PC-9 (cell line): ENCODE measurements around the gene TGIF1. TPM values are rescaled to one million over a fixed set of nuclear protein-coding genes. Genes with fewer than 3 reads are reported as not detected.

Experiments
- BruUV-seq: library from RNA; stranded (reverse); fragments of 400-500 nt; replicated peaks from 2 replicates; lab custom pipeline; 2021; lab: Mats Ljungman, UMichigan
- CTCF ChIA-PET: fragments of 300-600 bp; sonication (Branson Sonifier 250); formaldehyde crosslinking; loops from one replicate; lab custom pipeline; 2022; ENCODE audit warnings: antibody characterized with exemption; lab: Charles Lee
- POLR2A ChIA-PET: fragments of 300-600 bp; sonication (Branson Sonifier 250); formaldehyde crosslinking; loops from one replicate; lab custom pipeline; 2022; ENCODE audit warnings: antibody characterized with exemption; ENCODE audit not compliant: unreplicated experiment; lab: Charles Lee
- DNase-seq, 2 experiments: peaks; one replicate each; pipeline versions ENCODE4 v3.0.0 to v3.0.0-alpha.2; 2015 to 2022; ENCODE audit warnings: mixed read lengths in 1 of 2
- H2AFZ ChIP-seq: fragments of 200-600 bp; sonication (generic); 2 replicates; pipeline ENCODE4 v1.8.1; 2017; ENCODE audit warnings: antibody characterized with exemption
- H3F3A ChIP-seq: fragments of 200-600 bp; sonication (generic); 2 replicates; pipeline ENCODE4 v1.8.1; 2017; ENCODE audit warnings: antibody characterized with exemption, mild to moderate bottlenecking, low read depth; ENCODE audit not compliant: insufficient read depth
- H3K27ac ChIP-seq: fragments of 200-600 bp; sonication (generic); 2 replicates; pipeline ENCODE4 v1.6.1; 2016; ENCODE audit warnings: mixed run types
- H3K27me3 ChIP-seq: fragments of 200-600 bp; sonication (generic); 2 replicates; pipeline ENCODE4 v1.6.1; 2016; ENCODE audit warnings: low read depth, mixed run types; ENCODE audit not compliant: insufficient read depth
- H3K36me3 ChIP-seq: fragments of 200-600 bp; sonication (generic); 2 replicates; pipeline ENCODE4 v1.6.1; 2016; ENCODE audit warnings: low read depth, mixed run types
- H3K4me1 ChIP-seq: fragments of 200-600 bp; sonication (generic); replicated peaks from 2 replicates; pipeline ENCODE4 v1.6.1; 2016; ENCODE audit warnings: mixed run types; ENCODE audit not compliant: insufficient read depth
- H3K4me2 ChIP-seq: fragments of 200-600 bp; sonication (generic); 2 replicates; pipeline ENCODE4 v1.6.1; 2017; ENCODE audit warnings: mixed run types
- H3K4me3 ChIP-seq: fragments of 200-600 bp; sonication (generic); 2 replicates; pipeline ENCODE4 v1.6.1; 2016; ENCODE audit warnings: mixed run types
- H3K79me2 ChIP-seq: fragments of 200-600 bp; sonication (generic); 2 replicates; pipeline ENCODE4 v1.6.1; 2017; ENCODE audit warnings: low read depth, mixed run types
- H3K9me2 ChIP-seq: fragments of 200-600 bp; sonication (generic); 2 replicates; pipeline ENCODE4 v1.8.1; 2017; ENCODE audit warnings: mild to moderate bottlenecking; ENCODE audit not compliant: insufficient read depth
- H3K9me3 ChIP-seq: fragments of 200-600 bp; sonication (generic); 2 replicates; pipeline ENCODE4 v1.8.1; 2016; ENCODE audit warnings: low read depth; ENCODE audit not compliant: insufficient read depth
- H4K20me1 ChIP-seq: fragments of 200-600 bp; sonication (generic); 2 replicates; pipeline ENCODE4 v1.8.1; 2017; ENCODE audit not compliant: insufficient read depth
- CTCF ChIP-seq: fragments of 200-600 bp; sonication (generic); conservative IDR thresholded peaks from 2 replicates; pipeline ENCODE4 v1.6.1; 2017; ENCODE audit warnings: mixed run types, antibody characterized with exemption, mild to moderate bottlenecking, moderate library complexity
- EZH2 ChIP-seq: fragments of 200-600 bp; sonication (generic); IDR thresholded peaks from 2 replicates; pipeline ENCODE4 v1.8.0; 2017; ENCODE audit warnings: antibody characterized with exemption, low read depth
- intact Hi-C: fragments of 100-400 bp; cut with micrococcal nuclease; formaldehyde crosslinking; loops from one replicate; pipeline ENCODE4 v1.10.0; 2022; ENCODE audit not compliant: unreplicated experiment
- total RNA-seq: library from RNA; stranded (reverse); gene quantifications from 2 replicates; pipeline ENCODE4 v1.2.3, GENCODE V29; 2021

The TGIF1 gene
- total RNA-seq, 1 experiment from 2014 or later = 203 TPM

- BruUV-seq = no TSS peak
- ChIA-PET CTCF (interaction anchor here (0.6 to 2.4 kb wide), 6 partner anchors 43 to 172 kb away, joined by 3 to 31 read pairs (median 6); no protein-coding TSS in a partner anchor), POLR2A (interaction anchor here (0.5 to 1.3 kb wide), 7 partner anchors 15 to 340 kb away, joined by 3 to 12 read pairs (median 8); no protein-coding TSS in a partner anchor)
- intact Hi-C loops = loop anchor here (1.0 to 5.0 kb wide), 5 partner anchors 132 to 318 kb away; no protein-coding TSS in a partner anchor
- Histone ChIP-seq H3K4me1 (peaks cover 49% of the 10 kb centered on the region), H3K4me2 (peak overlapping the region; percentile 84), H3K9me2 (no peaks in the 10 kb centered on the region), H3K9me3 (no peaks in the 10 kb centered on the region), H2AFZ (no peak overlapping the region), H3K27me3 (no peaks in the 10 kb centered on the region; the same call in 1 of the 2 replicates), H3K4me3 (peak overlapping the region; percentile 83), H3F3A (peaks cover 76% of the 10 kb centered on the region), H3K27ac (peak overlapping the region; percentile 96), H3K36me3 (peaks cover 48% of the 10 kb centered on the region), H4K20me1 (peaks cover 49% of the 10 kb centered on the region), H3K79me2 (peaks cover 98% of the 10 kb centered on the region)
- peak; percentile 41 to 52 for DNase-seq
- TF ChIP-seq EZH2 (no peak), CTCF (peak; percentile 79)
Measured at GRCh38 chr18:3454365-3455089, 4.6 kb downstream of the TGIF1 start.

GRCh38 chr18:3455090-3455635, 5.2 kb downstream of the TGIF1 start:
- DNase-seq = no peak
- H2AFZ ChIP-seq = no peak overlapping the region
- peak overlapping the region; percentile 84 for H3K4me2 ChIP-seq
- BruUV-seq = no TSS peak
- POLR2A ChIA-PET = interaction anchor here (0.5 kb wide), 1 partner anchor 139 kb away, joined by 8 read pairs; no protein-coding TSS in a partner anchor
- H3K4me1 ChIP-seq = peaks cover 49% of the 10 kb centered on the region
- CTCF ChIA-PET = interaction anchor here (0.6 to 2.4 kb wide), 5 partner anchors 43 to 638 kb away, joined by 3 to 31 read pairs (median 7); no protein-coding TSS in a partner anchor
- peaks cover 80% of the 10 kb centered on the region for H3F3A ChIP-seq
- peak overlapping the region; percentile 83 for H3K4me3 ChIP-seq
- peaks cover 97% of the 10 kb centered on the region for H3K79me2 ChIP-seq
- no peaks in the 10 kb centered on the region; the same call in 1 of the 2 replicates for H3K27me3 ChIP-seq
- no peak for TF ChIP-seq EZH2
- no peak; the same call in 1 of the 2 replicates for TF ChIP-seq CTCF
- no peaks in the 10 kb centered on the region for H3K9me3 ChIP-seq
- intact Hi-C loops = no loop called here
- H4K20me1 ChIP-seq = peaks cover 51% of the 10 kb centered on the region
- H3K36me3 ChIP-seq = peaks cover 49% of the 10 kb centered on the region
- peak overlapping the region; percentile 96 for H3K27ac ChIP-seq
- no peaks in the 10 kb centered on the region for H3K9me2 ChIP-seq

- Histone ChIP-seq H3K4me2 (peak overlapping the region; percentile 84), H3K79me2 (peaks cover 88% of the 10 kb centered on the region), H3K4me3 (peak overlapping the region; percentile 83; the same call in 1 of the 2 replicates), H3F3A (peaks cover 89% of the 10 kb centered on the region), H3K27ac (peak overlapping the region; percentile 96), H3K9me2 (no peaks in the 10 kb centered on the region), H3K4me1 (peaks cover 49% of the 10 kb centered on the region), H4K20me1 (peaks cover 49% of the 10 kb centered on the region), H3K9me3 (no peaks in the 10 kb centered on the region), H2AFZ (no peak overlapping the region), H3K27me3 (no peaks in the 10 kb centered on the region; the same call in 1 of the 2 replicates), H3K36me3 (peaks cover 56% of the 10 kb centered on the region)
- intact Hi-C loops = no loop called here
- no TSS peak for BruUV-seq
- TF ChIP-seq CTCF (no peak), EZH2 (no peak)
- POLR2A ChIA-PET = interaction anchor here (0.7 kb wide), 2 partner anchors 139 to 272 kb away, joined by 3 to 4 read pairs; no protein-coding TSS in a partner anchor
- DNase-seq = peak in 1 of 2 experiments; percentile 56
- CTCF ChIA-PET = no interaction called here
Measured at GRCh38 chr18:3455907-3456685, 6.1 kb downstream of the TGIF1 start.
